ENCODE results near the gene SLC51A.
"Not testable (repeated sequence)": the region's sequence is repeated elsewhere in the genome, so short reads cannot be mapped to it uniquely, and the experiment has no call there.

The SLC51A gene

GRCh38 chr3:196244166-196244565 is 27.8 kb downstream of the SLC51A start:
- not testable (repeated sequence) for DNase-seq

GRCh38 chr3:196246612-196247308 is 30.4 kb downstream of the SLC51A start:
- no peak for DNase-seq

GRCh38 chr3:196251918-196252317 is 35.6 kb downstream of the SLC51A start:
- no peak for DNase-seq

- no peak for DNase-seq
Measured at GRCh38 chr3:196254376-196255283, 38.3 kb downstream of the SLC51A start.

DNA sequence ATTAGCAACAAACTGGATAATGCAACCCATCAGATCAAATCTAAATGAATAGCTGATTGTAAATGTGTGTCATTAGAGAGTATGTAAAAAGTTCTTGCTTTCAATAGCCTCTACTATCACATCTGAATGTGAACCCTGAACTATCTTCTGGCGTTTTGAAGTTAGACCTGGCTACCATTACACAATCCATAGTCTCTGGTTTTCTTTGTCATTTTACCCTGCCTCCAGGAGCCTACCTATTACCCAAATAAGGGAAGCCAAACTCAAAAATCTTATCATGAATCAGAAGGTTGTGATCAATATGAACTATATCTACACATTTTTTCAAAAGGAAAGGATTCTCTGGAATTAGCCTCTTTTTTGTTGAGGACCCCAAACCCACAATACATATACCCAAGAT is 39.4 kb downstream of the SLC51A start:
- no peak for DNase-seq

DNA sequence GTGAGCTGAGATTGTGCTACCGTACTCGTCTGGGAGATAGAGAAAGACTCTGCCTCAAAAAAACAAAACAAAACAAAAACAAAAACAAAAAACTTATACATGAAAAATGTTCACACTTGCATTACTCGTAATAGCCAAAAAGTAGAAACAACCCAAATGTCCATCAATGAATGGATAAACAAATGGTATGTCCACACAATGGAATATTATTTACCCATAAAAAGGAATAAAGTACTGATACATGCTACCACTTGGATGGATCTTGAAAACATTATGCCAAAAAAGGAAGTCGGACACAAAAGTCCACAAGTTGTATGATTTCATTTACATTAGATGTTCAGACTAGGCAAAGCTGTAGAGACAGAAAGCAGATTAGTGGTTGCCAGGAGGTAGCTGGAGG is 44.5 kb downstream of the SLC51A start:
- no peak for DNase-seq

DNA sequence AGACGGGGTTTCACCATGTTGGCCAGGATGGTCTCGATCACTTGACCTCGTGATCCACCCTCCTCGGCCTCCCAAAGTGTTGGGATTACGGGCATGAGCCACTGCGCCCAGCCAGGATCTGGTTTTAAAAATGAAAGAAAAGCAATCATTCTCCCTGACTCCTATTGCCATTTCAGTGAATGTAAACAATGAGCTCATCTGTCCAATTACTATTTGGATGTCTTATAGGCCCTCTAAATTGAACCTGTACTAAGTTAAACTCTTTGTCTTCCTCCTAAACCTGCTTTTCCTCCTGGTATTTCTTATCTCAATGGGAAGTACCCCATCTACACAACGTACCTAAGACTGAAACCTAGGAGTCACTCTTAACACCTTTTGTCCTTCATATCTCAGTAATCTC is 47.5 kb downstream of the SLC51A start:
- no peak for DNase-seq

GRCh38 chr3:196268284-196269163 is 52.2 kb downstream of the SLC51A start:
- DNase-seq: no peak

DNA sequence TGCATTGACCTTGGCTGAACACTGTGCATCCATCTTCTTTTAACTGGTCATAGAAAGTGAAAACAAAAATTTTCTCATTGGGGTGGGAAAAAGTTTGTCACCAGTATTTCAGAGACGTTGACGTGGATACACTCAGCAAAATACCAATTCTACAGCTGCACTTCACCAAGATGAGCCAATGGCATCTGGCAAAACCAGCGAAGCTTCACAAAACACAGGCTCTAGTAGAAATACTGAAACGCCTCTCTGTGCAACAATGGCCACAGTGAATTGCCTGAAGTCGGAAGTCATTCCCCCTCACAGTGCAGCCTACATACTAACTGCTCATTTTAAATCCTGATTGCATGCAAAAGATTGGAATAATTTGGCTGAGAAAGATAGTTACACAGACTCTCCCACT is 54.2 kb downstream of the SLC51A start:
- no peak for DNase-seq

DNA sequence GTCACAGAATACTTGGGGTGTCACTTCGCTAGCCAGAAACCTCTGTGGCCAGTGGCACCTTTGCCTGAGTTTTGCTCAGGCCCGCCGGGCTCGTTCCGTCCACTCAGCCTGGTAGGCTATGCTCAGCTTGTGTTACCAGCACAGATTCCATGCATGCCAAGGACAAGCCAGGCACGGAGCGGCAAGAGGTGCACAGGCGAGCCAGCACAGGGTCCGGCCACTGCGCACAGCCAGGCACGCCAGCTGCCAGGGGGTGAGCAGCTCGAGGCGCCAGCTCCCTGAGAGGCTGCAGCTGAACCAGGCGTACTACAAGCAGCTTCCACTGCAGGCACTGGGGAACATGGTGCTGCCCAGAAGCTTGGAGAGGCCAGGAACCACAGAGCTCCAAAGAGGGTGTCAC is 56.5 kb downstream of the SLC51A start:
- no peak for DNase-seq

- DNase-seq: no peak
Measured at GRCh38 chr3:196273655-196274054, 57.3 kb downstream of the SLC51A start.

DNA sequence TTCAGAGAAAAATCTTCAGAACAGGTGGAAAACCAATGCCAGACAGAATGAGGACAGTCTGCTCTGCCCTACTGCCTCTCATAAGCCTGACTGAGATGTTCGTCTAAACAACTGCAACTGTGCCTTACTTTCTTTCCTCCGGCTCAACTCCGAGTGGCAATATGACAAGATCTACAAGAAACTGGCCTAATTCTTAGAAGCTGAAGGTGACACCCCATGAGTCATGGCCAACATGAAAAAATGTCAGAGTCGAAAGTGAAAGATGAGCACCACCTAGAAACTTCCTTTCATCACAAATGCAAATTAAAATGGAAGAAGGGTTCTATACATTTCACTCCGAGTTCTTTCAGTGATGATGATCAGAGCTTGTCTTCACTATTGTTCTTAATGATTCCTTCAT is 58.3 kb downstream of the SLC51A start:
- no peak for DNase-seq

DNA sequence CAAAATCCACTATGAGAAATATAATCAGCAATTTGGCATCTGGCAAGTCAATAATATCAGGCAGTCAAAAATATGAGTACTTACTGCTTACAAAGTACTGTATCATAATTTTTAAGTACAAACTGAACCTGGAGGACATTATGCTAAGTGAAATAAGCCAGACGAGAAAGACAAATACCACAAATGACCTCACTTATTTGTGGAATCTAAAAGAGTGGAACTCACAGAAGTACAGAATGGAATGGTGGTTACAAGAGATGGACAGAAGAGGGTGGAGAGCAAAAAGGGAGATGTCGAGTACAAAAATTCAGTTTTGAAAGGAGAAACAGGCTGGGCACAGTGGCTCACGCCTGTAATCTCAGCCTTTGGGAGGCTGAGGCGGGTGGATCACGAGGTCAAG is 58.8 kb downstream of the SLC51A start:
- no peak for DNase-seq

DNA sequence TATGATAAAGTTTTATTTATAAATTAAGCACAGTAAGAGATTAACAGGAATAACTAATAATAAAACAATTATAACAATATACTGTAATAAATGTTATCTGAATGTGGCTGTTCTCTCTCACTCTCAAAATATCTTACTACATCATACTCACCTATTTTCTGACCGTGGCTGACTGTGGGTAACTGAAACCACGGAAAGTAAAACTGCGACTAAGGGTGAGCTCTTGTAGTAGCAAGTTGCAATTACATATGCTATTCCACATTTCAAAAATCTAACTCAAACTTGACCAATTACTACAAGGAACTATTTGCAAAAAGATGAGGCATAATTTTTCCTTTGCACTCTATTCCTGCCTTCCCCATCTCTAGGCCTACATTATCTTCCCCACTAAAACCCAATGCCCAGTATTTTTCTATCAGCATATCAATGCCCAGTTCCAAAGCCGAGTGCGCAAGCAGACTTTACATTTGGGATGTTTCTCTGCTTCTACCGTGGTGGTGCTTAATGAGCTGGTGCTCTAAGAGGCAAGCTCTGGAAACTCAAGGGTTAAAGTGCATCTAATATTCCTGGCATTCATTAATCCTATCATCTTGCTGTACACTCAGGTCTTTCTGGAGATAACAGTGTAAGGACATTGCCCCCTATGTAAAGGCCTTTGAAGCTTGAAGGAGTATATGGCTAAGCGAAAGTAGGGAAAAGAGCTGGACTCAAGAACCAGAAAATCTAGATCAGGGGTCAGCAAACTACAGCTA is 64.5 kb downstream of the SLC51A start:
- DNase-seq: no peak

GRCh38 chr3:196281962-196282361 is 65.6 kb downstream of the SLC51A start:
- DNase-seq: no peak

Measured in activated T-cell treated with anti-CD3 and anti-CD28 coated beads, Interleukin-2, amount 50 U/mL, for 1 hour (primary cell).